HepG2 (cell line): ENCODE results near the gene YPEL3. TPM values are rescaled to one million over a fixed set of nuclear protein-coding genes. Genes with fewer than 3 reads are reported as not detected.

ENCODE experiments used
- DPF2 ChIP-seq: sonication (generic); formaldehyde crosslinking; IDR thresholded peaks from 2 replicates; pipeline ENCODE4 v1.4.0; 2020; ENCODE audit warnings: mild to moderate bottlenecking, low read depth, missing genetic modification reagents, borderline replicate concordance
- E2F1 ChIP-seq: sonication (generic); formaldehyde crosslinking; IDR thresholded peaks from 2 replicates; pipeline ENCODE4 v1.5.0; 2020; ENCODE audit warnings: missing genetic modification reagents
- FOXA3 ChIP-seq: IDR thresholded peaks from 2 replicates; pipeline ENCODE4 v1.6.1; 2016; ENCODE audit warnings: missing genetic modification reagents, missing compliant biosample characterization
- GABPB1 ChIP-seq: IDR thresholded peaks from 2 replicates; pipeline ENCODE4 v1.6.1; 2016; ENCODE audit warnings: mild to moderate bottlenecking, missing genetic modification reagents, moderate library complexity, missing compliant biosample characterization
- GATAD2A ChIP-seq: IDR thresholded peaks from 2 replicates; pipeline ENCODE4 v1.6.1; 2016
- IRF9 ChIP-seq: sonication (generic); formaldehyde crosslinking; IDR thresholded peaks from 2 replicates; pipeline ENCODE4 v1.8.0; 2022; ENCODE audit warnings: missing genetic modification reagents, mild to moderate bottlenecking, borderline replicate concordance
- KDM3A ChIP-seq: IDR thresholded peaks from 2 replicates; pipeline ENCODE4 v1.6.1; 2018; ENCODE audit warnings: low read depth, missing compliant biosample characterization
- MTF2 ChIP-seq: sonication (generic); formaldehyde crosslinking; IDR thresholded peaks from 2 replicates; pipeline ENCODE4 v1.5.0; 2020; ENCODE audit warnings: missing genetic modification reagents, borderline replicate concordance
- NFIC ChIP-seq: IDR thresholded peaks from 2 replicates; pipeline ENCODE4 v1.6.1; 2012; ENCODE audit warnings: mild to moderate bottlenecking, low read length, inconsistent platforms
- NPAS2 ChIP-seq: sonication (generic); formaldehyde crosslinking; IDR thresholded peaks from 2 replicates; pipeline ENCODE4 v1.8.0; 2022; ENCODE audit warnings: mild to moderate bottlenecking, missing genetic modification reagents, borderline replicate concordance
- NR2F6 ChIP-seq, 2 experiments: IDR thresholded peaks; 2 replicates each; pipeline ENCODE4 v1.6.1; 2016; ENCODE audit warnings: antibody characterized with exemption in 1 of 2, mild to moderate bottlenecking in 1 of 2
- PPARG ChIP-seq: conservative IDR thresholded peaks from 2 replicates; pipeline ENCODE4 v1.6.1; 2016; ENCODE audit warnings: missing biosample characterization, missing genetic modification reagents
- SMAD1 ChIP-seq: sonication (generic); formaldehyde crosslinking; IDR thresholded peaks from 2 replicates; pipeline ENCODE4 v1.4.0; 2020; ENCODE audit warnings: missing genetic modification reagents, low read depth, mild to moderate bottlenecking, borderline replicate concordance
- ZFP91 ChIP-seq: sonication (generic); formaldehyde crosslinking; IDR thresholded peaks from 2 replicates; pipeline ENCODE4 v1.9.0; 2022; ENCODE audit warnings: missing genetic modification reagents, mild to moderate bottlenecking, borderline replicate concordance
- ZFY ChIP-seq: sonication (generic); formaldehyde crosslinking; IDR thresholded peaks from 2 replicates; pipeline ENCODE4 v1.4.0; 2020; ENCODE audit warnings: missing genetic modification reagents
- ZNF274 ChIP-seq: sonication (generic); formaldehyde crosslinking; IDR thresholded peaks from 2 replicates; pipeline ENCODE4 v1.5.1; 2020; ENCODE audit warnings: mild to moderate bottlenecking, missing genetic modification reagents
- ZNF430 ChIP-seq: sonication (generic); formaldehyde crosslinking; IDR thresholded peaks from 2 replicates; pipeline ENCODE4 v1.9.0; 2021; ENCODE audit warnings: mild to moderate bottlenecking, missing genetic modification reagents
- ZNF546 ChIP-seq: sonication (generic); formaldehyde crosslinking; conservative IDR thresholded peaks from 2 replicates; pipeline ENCODE4 v1.8.1; 2023; ENCODE audit warnings: mild to moderate bottlenecking, missing genetic modification reagents
- ZNF574 ChIP-seq: sonication (generic); formaldehyde crosslinking; IDR thresholded peaks from 2 replicates; pipeline ENCODE4 v1.4.0; 2020; ENCODE audit warnings: missing genetic modification reagents
- ZNF614 ChIP-seq: IDR thresholded peaks from 2 replicates; pipeline ENCODE4 v1.6.1; 2018; ENCODE audit warnings: missing biosample characterization, missing genetic modification reagents, inconsistent platforms, borderline replicate concordance
- ZNF615 ChIP-seq: sonication (generic); formaldehyde crosslinking; IDR thresholded peaks from 2 replicates; pipeline ENCODE4 v1.5.0; 2020; ENCODE audit warnings: mild to moderate bottlenecking, missing genetic modification reagents, borderline replicate concordance
- ZNF883 ChIP-seq: sonication (generic); formaldehyde crosslinking; IDR thresholded peaks from 2 replicates; pipeline ENCODE4 v1.5.1; 2020; ENCODE audit warnings: mild to moderate bottlenecking, missing genetic modification reagents; ENCODE audit errors: not compliant biosample characterization
- polyA plus RNA-seq, 8 experiments: library from polyadenylated mRNA; depleted of rRNA in 3 of 8; stranded (reverse) in 7 of 8; unstranded in 1 of 8; fragments of >200 nt; fragmentation: Illumina TruSeq in 4 of 8; extraction: Trizol in 4 of 8; gene quantifications; 2 replicates each; pipeline versions ENCODE4 v1.2.1 to v1.2.3, GENCODE V29; 2011 to 2016; ENCODE audit warnings: low read depth in 4 of 8, missing spikeins in 1 of 8, mixed read lengths in 1 of 8; ENCODE audit not compliant: insufficient read depth in 1 of 8
- total RNA-seq, 5 experiments: library from RNA; depleted of rRNA; stranded (reverse); fragments of >200 nt; fragmentation: Illumina TruSeq; extraction: Trizol; gene quantifications; 2 replicates each; pipeline ENCODE4 v1.2.3, GENCODE V29; 2016; ENCODE audit warnings: low read depth in 1 of 5

Gene YPEL3
- total and polyA plus RNA-seq, 2 of the 13 experiments (the other 11 are each of a cell fraction or from before 2014, with no cell fraction given): 5.4 to 47.0 TPM

GRCh38 chr16:30092373-30093010 is 3.5 kb downstream of the YPEL3 start (continued):
- no peak for TF ChIP-seq ZNF883 (CRISPR knock-in tag)
- peak; percentile 77; the same call in 1 of the 2 replicates for TF ChIP-seq KDM3A (CRISPR knock-in tag)
- peak; percentile 51 for TF ChIP-seq ZFY
- 0 out of 2 replicates have a peak, but pooled peaks have one; percentile 31 for TF ChIP-seq MTF2 (CRISPR knock-in tag)
- 0 out of 2 replicates have a peak, but pooled peaks have one; percentile 2 for TF ChIP-seq ZNF274 (CRISPR knock-in tag)
- peak; percentile 53 for TF ChIP-seq ZNF430 (CRISPR knock-in tag)
- 0 out of 2 replicates have a peak, but pooled peaks have one; percentile 96 for TF ChIP-seq ZNF615
- TF ChIP-seq NR2F6 (IDR thresholded peaks at IDR 0.05): peak; percentile 48
- TF ChIP-seq NR2F6 (CRISPR knock-in tag; IDR thresholded peaks at IDR 0.05): peak; percentile 67; the same call in 1 of the 2 replicates
- no peak for TF ChIP-seq NFIC
- 0 out of 2 replicates have a peak, but pooled peaks have one; percentile 43 for TF ChIP-seq PPARG (CRISPR knock-in tag)
- TF ChIP-seq ZNF614: peak; percentile 69; the same call in 1 of the 2 replicates
- peak; percentile 34; the same call in 1 of the 2 replicates for TF ChIP-seq IRF9
- TF ChIP-seq ZNF574 (CRISPR knock-in tag): peak; percentile 69
- no peak for TF ChIP-seq DPF2 (CRISPR knock-in tag)
- TF ChIP-seq SMAD1 (CRISPR knock-in tag): no peak; the same call in 1 of the 2 replicates
- TF ChIP-seq NPAS2 (CRISPR knock-in tag): no peak
- peak; percentile 72 for TF ChIP-seq GATAD2A (CRISPR knock-in tag)
- peak; percentile 74; the same call in 1 of the 2 replicates for TF ChIP-seq E2F1
- TF ChIP-seq GABPB1 (CRISPR knock-in tag): peak; percentile 76
- 0 out of 2 replicates have a peak, but pooled peaks have one; percentile 3 for TF ChIP-seq ZNF546 (CRISPR knock-in tag)
- peak; percentile 44; the same call in 1 of the 2 replicates for TF ChIP-seq FOXA3 (CRISPR knock-in tag)
- TF ChIP-seq ZFP91 (CRISPR knock-in tag): peak; percentile 67
